ENCODE measurements around the gene C2CD2. TPM values are rescaled to one million over a fixed set of nuclear protein-coding genes. Genes with fewer than 3 reads are reported as not detected.

C2CD2 gene
- total and polyA plus RNA-seq, 2 of the 4 experiments (the other 2 are of a cell fraction) = 15.6 to 25.3 TPM

DNA sequence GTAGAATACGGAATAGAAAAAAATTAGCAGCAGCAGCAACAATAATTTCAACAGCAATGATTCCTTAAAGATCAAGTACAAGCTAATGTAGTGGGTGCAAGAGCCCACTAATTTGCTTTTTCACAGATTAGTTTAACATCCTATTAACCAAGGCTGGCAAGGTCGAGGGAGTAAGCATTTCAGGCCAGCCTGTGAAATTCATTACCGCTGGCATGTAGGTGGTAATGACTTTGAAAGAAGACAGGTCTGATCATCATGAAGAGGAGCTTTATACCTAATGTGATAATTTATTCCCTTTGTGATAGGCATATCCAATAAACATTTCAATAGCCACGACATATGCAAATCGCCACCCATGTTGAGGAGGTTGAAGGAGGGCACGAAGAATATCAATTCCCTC is 63.5 kb downstream of the C2CD2 start:
- Histone ChIP-seq H3K56ac (ENCODE audit: extremely low read depth, insufficient read depth, low read length) (no peak overlapping the region), H3K9ac (ENCODE audit: low read depth, low read length) (no peak overlapping the region), H3K4ac (ENCODE audit: low read depth, low read length) (no peak overlapping the region), H3K18ac (ENCODE audit: low read depth, low read length) (no peak overlapping the region), H3K79me1 (ENCODE audit: low read depth in 1 of 2, low read length in 2 of 2) (no peaks in the 10 kb centered on the region), H2BK5ac (ENCODE audit: low read depth, low read length, poor library complexity, severe bottlenecking) (no peak overlapping the region), H2BK20ac (ENCODE audit: low read depth, low read length) (no peak overlapping the region), H3K4me3 (ENCODE audit: insufficient read depth, low read depth, low read length) (no peak overlapping the region), H3K4me2 (ENCODE audit: low read depth, low read length) (no peak overlapping the region), H3K23ac (ENCODE audit: low read depth, low read length) (no peak overlapping the region), H3K14ac (replicated peaks; ENCODE audit: low read depth, low read length) (no peak overlapping the region), H2AK5ac (ENCODE audit: low read depth, low read length) (no peak overlapping the region), H3K27me3 (ENCODE audit: control insufficient read depth, insufficient read depth, low read length) (no peaks in the 10 kb centered on the region), H4K8ac (ENCODE audit: low read depth in 2 of 2, low read length in 2 of 2) (no peak overlapping the region), H3K27ac (ENCODE audit: insufficient read depth, low read length) (no peak overlapping the region), H2AK9ac (replicated peaks; ENCODE audit: low read depth, low read length, poor library complexity) (no peak overlapping the region), H2BK120ac (ENCODE audit: low read depth, low read length) (no peak overlapping the region), H2AFZ (replicated peaks; ENCODE audit: low read length, poor library complexity) (no peak overlapping the region), H4K91ac (ENCODE audit: insufficient read depth, low read depth, low read length) (no peak overlapping the region), H3K9me1 (ENCODE audit: insufficient read depth, low read length) (peaks cover 11% of the 10 kb centered on the region), H4K20me1 (ENCODE audit: insufficient read depth, low read length) (peaks cover 10% of the 10 kb centered on the region), H3K9me3 (ENCODE audit: control insufficient read depth, insufficient read depth, low read length) (no peaks in the 10 kb centered on the region), H3K36me3 (ENCODE audit: control insufficient read depth, insufficient read depth, low read length) (peaks cover 17% of the 10 kb centered on the region), H2BK15ac (ENCODE audit: low read depth, low read length) (no peak overlapping the region), H3K4me1 (ENCODE audit: control insufficient read depth, insufficient read depth, low read length) (peaks cover 6% of the 10 kb centered on the region), H4K5ac (ENCODE audit: low read depth, low read length) (no peak overlapping the region)
- dilution Hi-C loops (cut with HindIII; ENCODE audit: low sequenced_read_pairs, unreplicated experiment) = no loop called here
- no CpG with 5 or more reads among the region's 6 CpGs for WGBS, 2 experiments (ENCODE audit: extremely low coverage in 2 of 2, insufficient read length in 1 of 2)
- POLR2A ChIA-PET (ENCODE audit: unreplicated experiment) = no interaction called here
- ATAC-seq (ENCODE audit: low read depth) (no peak), DNase-seq (no peak)
- intact Hi-C loops (cut with micrococcal nuclease) = no loop called here
- CTCF ChIA-PET = no interaction called here
- in situ Hi-C loops (cut with MboI; ENCODE audit: low sequenced_read_pairs) = no loop called here
- TF ChIP-seq RAD21 (IDR thresholded peaks at IDR 0.05; ENCODE audit: low read length) (no peak), MXI1 (IDR thresholded peaks at IDR 0.05; ENCODE audit: borderline replicate concordance, low read depth, low read length) (no peak), FOS (IDR thresholded peaks at IDR 0.05; ENCODE audit: low read depth, low read length) (no peak), SMC3 (IDR thresholded peaks at IDR 0.05; ENCODE audit: low read depth, low read length) (no peak), NFE2L2 (IDR thresholded peaks at IDR 0.05; ENCODE audit: low read depth, low read length) (no peak), MAFK (IDR thresholded peaks at IDR 0.05; ENCODE audit: low read depth, low read length) (no peak), MAZ (IDR thresholded peaks at IDR 0.05; ENCODE audit: borderline replicate concordance, low read depth, low read length) (no peak), RFX5 (IDR thresholded peaks at IDR 0.05; ENCODE audit: low read depth, low read length) (no peak), POLR2A (IDR thresholded peaks at IDR 0.05; ENCODE audit: low read depth, low read length) (no peak), CHD1 (IDR thresholded peaks at IDR 0.05; ENCODE audit: low read depth, low read length) (no peak), BHLHE40 (IDR thresholded peaks at IDR 0.05; ENCODE audit: low read depth, low read length) (no peak), RCOR1 (IDR thresholded peaks at IDR 0.05; ENCODE audit: insufficient replicate concordance, low read length) (no peak), CEBPB (IDR thresholded peaks at IDR 0.05; ENCODE audit: low read depth, low read length) (no peak)
- TF ChIP-seq, protein P1, sequence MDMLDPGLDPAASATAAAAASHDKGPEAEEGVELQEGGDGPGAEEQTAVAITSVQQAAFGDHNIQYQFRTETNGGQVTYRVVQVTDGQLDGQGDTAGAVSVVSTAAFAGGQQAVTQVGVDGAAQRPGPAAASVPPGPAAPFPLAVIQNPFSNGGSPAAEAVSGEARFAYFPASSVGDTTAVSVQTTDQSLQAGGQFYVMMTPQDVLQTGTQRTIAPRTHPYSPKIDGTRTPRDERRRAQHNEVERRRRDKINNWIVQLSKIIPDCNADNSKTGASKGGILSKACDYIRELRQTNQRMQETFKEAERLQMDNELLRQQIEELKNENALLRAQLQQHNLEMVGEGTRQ (IDR thresholded peaks at IDR 0.05; ENCODE audit: low read depth, low read length) = no peak
- TF ChIP-seq, protein P2, sequence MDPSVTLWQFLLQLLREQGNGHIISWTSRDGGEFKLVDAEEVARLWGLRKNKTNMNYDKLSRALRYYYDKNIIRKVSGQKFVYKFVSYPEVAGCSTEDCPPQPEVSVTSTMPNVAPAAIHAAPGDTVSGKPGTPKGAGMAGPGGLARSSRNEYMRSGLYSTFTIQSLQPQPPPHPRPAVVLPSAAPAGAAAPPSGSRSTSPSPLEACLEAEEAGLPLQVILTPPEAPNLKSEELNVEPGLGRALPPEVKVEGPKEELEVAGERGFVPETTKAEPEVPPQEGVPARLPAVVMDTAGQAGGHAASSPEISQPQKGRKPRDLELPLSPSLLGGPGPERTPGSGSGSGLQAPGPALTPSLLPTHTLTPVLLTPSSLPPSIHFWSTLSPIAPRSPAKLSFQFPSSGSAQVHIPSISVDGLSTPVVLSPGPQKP (IDR thresholded peaks at IDR 0.05; ENCODE audit: borderline replicate concordance, low read depth, low read length) = no peak
- TF ChIP-seq, protein P3, sequence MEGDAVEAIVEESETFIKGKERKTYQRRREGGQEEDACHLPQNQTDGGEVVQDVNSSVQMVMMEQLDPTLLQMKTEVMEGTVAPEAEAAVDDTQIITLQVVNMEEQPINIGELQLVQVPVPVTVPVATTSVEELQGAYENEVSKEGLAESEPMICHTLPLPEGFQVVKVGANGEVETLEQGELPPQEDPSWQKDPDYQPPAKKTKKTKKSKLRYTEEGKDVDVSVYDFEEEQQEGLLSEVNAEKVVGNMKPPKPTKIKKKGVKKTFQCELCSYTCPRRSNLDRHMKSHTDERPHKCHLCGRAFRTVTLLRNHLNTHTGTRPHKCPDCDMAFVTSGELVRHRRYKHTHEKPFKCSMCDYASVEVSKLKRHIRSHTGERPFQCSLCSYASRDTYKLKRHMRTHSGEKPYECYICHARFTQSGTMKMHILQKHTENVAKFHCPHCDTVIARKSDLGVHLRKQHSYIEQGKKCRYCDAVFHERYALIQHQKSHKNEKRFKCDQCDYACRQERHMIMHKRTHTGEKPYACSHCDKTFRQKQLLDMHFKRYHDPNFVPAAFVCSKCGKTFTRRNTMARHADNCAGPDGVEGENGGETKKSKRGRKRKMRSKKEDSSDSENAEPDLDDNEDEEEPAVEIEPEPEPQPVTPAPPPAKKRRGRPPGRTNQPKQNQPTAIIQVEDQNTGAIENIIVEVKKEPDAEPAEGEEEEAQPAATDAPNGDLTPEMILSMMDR (conservative IDR thresholded peaks at IDR 0.05; ENCODE audit: low read depth, low read length) = no peak
- no TSS peak for BruUV-seq (replicated peaks)
